NCI-H146 treated with DMSO at 0.1 percent for 48 hours (cell line): ENCODE results near the gene FYCO1.

Experiments
- DNase-seq: peaks from one replicate; lab custom pipeline; 2025; ENCODE audit not compliant: unreplicated experiment; lab: John Stamatoyannopoulos, UW

FYCO1 gene

DNA sequence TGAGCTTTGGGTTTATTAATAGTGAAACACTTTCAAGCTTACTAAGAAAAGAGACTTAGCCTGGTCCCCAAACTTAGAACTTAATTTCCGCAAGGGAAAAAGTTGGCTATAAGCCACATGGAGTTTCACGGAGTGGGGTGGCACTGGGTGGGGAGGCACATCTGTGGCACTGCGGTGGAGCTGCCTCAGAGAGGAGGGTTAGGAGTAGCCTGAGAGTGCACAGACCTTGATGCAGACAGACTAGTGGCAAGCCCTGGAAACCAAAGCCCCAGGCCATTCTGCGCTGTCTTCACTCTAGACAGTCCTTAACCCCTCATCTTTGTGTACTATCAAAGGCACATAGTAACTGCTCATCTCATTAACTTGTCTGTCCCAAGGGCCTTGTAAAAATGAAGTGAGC, 30.4 kb downstream of the FYCO1 start:
- DNase-seq = no peak

DNA sequence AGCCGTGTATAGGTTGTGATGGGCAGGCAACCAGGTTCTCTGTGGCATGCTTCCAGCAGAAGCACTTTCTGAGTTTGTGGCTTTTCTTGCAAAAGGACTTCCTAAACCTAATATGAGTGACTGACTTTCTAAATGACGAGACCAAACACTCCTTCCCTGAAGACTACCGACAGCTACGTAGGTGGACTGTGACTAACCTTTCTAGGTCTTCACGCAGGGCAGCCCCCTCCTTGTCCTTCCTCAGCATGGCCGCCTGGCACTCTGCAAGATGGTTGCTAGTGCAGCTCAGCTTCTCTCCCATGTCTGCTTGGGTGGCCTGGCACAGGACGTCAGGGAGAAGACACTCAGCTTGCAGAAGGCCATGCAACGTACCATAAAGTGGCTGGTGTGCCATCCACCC, 31.5 kb downstream of the FYCO1 start:
- DNase-seq = no peak

DNA sequence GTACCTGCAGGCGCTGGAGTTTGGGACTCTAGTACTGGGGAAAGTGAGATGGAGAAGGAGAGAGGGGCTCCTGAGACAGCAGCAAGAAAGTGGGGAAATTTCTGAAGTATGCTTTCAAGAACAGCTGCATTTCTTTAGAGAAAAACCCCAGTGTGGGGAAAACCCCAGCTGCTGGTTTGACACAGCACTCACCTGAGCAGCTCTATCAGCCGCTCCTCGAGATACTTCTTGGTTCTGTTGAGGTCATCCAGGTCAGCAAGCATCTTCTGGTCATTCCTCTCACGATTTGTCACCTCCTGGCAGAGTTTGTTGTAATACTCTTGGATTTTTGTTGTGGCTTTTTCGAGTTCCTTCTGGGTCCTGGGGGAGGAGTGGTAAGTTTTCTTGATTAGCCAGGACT, 33.6 kb downstream of the FYCO1 start:
- no peak for DNase-seq

DNA sequence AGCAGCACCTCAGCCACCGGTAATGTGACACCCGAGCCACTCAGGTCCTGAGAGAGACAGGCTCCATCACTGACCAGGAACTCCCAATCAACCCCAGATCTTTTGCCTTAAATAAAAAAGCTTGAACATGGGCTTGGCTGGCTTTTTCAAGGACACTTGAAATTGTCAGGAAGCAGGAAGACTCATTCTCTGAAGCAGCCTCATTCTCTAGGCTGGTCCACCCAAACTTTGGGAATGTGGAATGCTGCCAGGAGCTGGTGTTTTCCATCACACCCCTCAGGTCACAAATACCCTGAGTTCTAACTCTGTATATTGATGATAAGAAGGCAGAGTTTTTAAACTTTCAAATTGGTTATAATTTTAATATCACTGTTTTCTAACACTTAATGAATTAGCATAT, 35.3 kb downstream of the FYCO1 start:
- no peak for DNase-seq

DNA sequence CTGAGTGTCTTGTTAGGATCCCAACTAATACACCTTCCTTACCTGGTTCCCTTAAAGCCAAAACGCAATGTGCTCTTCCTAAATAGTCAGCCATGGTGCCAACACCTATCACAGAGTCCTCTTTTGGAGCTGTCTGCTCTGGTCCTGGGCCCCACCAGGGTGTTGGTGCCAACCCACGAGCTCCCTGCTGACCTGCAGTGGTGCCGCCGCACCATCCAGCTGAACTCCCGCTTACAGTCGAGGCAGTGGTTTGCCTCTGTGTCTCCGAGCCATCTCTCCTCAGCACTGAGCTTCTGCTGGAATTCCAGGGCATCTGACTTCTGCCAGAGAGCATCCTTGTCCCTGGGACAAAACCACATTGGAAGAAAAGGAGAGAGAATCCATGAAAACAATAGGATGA, 36.4 kb downstream of the FYCO1 start:
- DNase-seq = no peak

DNA sequence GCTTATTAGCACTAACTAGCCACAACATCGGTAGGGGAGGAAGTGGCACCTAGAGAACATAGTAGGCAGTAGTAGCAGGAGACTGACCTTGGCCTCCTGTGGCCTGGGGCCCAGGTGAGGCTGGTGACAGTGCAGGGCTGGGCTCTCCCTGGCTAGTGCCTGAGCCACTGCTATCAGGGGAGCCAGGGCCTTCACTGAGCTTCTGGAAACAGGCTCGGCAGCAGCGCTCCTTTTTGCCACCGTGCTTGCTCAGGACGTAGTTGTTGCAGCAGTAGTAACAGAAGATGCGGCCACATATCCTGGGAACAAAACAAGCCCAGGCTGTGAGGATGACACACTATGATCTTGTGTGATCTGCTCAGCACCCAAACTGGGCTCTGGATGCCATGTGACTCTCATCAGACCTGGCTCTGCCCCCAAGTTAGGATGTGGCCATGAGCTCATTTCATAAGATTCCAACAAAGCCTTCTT, 37.3 kb downstream of the FYCO1 start:
- DNase-seq = no peak

DNA sequence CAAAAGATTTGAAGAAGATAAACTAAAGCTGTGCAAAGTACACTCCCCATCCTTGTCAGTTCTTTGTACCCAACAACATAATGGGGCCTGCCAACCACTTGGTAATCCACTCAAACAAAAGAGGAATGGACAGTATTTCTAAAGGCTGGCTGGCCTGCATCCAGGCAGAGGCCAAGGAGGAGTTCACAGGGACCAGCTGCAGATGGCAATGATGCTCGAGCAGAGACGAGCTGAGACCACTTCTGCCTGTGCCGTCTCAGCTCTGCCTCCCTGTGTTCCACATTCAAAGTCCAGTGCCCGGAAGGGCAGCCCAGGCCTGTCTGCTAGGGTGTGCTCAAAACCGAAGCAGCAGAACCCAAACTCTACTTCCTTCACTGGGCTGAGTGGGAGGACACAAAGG, 38.0 kb downstream of the FYCO1 start:
- no peak for DNase-seq

DNA sequence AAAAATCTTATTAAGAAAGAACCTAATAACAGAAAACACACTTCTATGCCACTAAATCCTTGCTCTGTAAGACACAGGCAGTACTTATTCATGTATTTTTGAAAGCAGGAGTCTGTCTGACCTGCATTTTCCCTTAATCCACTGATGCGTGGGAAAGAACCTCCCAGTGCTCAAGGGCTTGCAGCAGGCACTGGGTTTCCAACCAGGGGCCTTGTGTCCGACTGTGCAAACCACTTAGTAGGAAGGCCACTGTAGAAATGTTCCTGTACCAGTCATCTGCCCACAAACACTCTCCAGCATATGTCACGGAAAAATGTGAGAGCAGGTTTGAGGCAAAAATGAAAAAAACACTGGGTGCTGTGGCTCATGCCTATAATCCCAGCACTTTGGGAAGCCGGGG, 39.9 kb downstream of the FYCO1 start:
- no peak for DNase-seq

DNA sequence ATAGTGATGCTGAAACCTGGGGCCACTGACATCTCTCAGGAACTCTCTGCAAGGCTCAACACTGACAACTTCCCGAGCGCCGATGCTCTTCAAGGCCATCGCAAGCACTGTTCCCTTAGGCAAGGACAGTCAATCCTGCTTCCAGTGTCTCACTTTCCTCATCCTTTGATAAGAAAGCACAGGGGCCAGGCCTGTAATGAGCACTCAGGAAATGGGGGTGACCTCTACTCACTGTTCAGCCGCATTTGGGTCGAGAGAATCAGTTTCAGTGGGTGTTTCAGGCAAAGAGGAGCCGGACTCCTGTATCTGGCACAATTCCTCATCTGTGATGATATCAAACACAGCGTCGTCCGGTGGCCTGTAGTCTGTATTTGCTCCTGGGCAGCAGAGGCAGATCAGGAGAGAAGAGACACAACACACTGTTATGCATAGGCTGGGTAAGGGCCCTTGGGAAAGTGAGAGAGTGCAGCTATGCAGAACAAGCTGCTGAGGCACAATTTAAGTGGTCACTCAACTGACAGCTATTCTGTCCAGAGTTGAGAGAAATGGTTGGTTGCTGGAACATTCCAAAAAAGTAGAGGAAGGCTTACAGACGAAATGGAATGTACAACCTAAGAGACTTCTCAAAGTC, 40.5 kb downstream of the FYCO1 start:
- no peak for DNase-seq

DNA sequence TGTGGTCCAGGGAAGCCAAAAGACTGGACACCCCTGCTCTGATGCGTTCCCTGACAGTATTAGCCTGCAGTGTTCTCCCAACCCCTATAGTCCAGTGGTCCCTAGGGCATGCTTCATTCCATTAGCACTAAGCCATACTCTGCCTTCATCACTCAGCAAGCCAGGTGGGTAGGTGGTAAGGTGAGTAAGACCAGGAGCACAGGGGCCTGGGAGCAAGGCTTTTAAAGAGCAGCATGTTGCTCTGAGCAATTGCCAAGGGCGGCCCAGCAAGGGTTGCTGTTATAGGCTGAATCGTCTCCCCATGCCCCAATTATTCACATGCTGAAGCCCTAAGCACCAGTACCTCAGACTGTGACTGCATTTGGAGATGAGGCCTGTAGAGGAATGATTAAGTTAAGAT, 41.3 kb downstream of the FYCO1 start:
- DNase-seq = no peak

DNA sequence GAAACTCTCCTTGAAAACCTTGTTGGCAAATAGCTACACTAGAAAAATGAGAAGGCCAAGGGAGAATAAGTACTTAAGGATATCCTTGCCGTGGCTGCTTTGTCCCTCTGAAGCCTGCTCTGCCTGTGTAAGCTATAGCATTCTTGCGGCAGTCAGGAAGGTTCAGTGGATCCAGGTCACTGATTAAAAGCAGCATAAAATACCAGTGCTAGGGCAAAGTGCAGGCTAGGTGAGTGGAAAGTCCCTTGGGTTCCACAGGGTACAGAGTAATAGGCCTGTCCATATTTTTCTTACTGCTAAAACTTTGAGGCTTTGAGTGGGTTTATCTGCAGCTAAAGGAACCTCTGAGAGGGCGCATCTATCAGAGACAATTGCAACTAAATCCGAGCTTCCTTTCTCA, 42.1 kb downstream of the FYCO1 start:
- no peak for DNase-seq

DNA sequence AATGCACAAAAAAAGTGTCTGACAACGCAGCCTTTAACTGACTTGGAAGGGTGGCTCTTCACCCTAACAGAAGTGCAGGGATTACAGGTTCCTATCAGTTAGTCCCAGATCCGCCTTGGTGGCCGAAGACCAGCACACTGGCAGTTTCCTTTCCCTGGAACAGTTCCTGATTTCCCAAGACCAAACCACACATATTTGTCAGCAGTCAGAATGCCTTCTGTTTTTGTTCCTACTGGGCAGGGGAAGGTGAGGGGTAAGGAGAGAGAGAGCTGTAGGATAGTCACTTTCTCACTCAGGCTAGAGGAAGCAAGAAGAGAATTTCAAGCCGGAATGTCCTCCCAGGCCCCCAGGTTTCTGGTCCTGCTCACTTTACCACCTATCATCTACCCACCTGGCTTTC, 43.2 kb downstream of the FYCO1 start:
- DNase-seq = no peak

DNA sequence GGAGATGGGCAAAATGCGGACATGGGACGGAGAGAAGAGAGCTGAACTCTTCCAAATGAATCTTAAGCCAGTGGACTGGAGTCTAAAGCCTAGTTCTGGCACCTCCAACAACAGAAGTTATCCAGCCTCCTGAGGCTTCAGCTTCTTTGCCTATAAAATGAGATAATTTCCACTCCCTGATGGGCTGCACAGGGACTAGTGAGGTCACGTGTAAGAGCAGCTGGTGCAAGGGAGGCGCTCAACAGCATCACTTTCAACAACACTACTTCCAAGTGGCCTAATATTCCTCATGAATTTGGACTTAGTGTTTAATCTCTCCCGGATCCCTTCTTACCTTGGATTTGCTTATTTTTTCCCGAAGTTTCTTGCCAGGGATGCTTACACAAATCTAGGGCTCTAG, 43.7 kb downstream of the FYCO1 start:
- no peak for DNase-seq

DNA sequence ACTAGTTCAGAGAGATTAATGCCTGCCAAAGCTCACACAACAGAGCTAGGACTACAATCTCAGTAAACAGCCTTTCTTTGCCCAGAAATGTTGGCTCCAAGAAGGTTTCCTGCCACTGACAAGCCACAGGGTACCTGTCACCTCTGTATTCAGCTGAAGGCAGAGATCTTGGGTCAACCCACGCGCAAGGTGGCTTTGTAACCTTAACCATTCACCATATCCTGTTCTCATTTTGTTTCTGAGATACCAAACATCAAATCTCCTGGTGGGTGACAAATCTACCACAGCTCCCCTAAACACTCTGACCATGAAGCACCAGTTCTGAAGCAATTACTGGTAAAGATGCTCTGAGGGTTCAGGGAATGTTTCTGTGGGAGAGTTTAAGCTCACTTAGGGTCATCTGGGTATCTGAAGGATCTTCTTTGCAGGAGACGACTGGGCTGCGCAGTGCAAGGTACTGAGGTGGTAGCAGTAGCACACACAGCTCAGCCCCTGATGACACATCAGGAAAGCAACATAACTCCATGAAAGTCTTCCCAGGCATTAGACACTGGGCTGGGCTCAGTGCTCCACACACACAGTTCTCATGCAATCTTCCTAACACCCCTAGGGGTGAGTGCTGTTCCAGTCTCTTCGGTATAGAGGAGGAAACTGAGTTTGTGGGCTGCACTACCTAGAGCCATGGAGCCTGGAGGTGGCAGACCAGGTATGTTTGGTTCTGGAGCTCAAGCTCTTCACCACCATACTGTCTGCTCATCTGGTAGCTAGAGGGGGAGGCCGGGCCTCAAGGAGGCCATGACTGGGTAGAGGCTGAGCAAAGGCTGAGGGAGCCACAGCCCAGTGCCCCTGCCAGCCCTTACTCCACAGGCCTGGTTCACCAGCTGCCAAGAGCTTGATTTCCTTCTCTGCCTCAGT, 44.7 kb downstream of the FYCO1 start:
- no peak for DNase-seq

DNA sequence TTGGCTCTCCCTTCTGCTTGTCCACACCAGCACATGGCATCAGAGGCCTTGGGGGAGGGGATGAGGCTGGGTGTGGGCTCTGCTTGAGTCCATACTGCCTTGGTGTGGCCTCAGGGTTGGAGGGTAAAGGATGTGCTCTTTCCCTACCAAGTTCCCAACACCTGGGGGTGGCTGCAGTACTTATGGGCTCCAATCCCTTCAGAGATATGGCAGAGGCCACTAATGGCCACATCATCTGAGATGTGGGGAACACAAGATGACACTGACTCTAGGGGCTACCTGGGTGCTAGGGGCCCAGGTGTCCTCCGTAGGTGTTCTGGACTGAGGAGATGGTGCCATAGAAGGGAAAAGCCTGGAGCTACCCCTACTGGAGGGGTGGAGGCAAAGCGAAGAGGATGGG, 45.5 kb downstream of the FYCO1 start:
- no peak for DNase-seq

DNA sequence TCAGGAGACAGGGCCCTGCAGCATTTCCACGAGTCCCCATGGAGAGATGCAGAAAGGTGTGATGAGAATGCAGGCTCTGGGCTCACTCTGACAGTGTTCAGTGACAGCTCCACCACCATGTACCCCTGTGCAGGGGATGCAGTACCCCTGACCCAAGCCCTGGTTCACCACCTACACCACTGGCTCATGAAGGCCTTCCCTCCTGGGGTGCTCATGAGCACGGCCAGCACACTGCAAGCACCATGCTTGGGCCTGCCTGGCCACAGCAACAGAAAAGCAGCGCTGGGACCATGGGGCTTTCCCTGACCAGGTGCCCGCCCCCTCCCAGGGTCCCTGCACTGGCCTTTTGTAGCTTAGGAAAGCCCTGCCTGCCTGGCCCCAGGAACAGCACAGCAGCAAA, 46.2 kb downstream of the FYCO1 start:
- no peak for DNase-seq

DNA sequence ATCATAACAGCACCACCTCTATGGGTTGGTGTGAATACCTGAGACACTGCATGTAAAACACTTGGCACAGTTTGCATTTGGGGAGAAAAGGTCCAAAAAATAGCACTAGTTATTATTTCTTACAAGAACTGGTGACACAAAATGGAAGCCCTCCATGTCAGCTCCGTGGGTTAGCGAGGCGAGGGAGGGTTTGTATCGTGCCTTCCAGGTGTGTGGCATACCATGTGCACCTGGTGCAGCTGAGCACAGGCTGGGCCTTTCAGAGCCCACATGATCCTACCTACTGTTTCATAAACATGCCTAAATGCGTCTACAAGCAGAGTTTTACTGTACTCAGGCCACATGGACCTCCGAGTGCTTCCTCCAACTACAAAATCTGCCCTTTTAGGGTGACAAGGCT, 46.7 kb downstream of the FYCO1 start:
- DNase-seq = no peak

DNA sequence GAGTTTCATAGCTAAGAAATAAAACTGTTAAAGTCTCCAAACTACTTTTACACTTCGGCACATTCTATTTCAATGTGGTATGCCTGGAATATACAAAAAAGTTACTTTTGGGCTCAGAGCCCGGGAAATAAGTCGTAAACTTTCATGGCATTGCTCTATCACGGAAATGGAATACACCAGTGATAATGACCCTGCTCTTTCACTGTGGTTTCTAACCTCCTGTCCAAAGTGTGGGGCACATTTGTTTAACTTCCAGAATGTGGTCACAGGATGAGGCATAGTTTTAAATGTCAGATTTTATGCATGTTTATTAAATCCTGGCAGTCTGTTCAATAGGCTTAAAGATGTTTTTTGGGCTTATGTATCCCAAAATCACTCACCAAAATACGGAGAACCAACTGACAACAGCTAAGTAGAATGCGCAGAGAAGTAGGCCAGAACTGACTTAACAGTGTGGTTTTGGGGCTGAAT, 47.3 kb downstream of the FYCO1 start:
- no peak for DNase-seq

DNA sequence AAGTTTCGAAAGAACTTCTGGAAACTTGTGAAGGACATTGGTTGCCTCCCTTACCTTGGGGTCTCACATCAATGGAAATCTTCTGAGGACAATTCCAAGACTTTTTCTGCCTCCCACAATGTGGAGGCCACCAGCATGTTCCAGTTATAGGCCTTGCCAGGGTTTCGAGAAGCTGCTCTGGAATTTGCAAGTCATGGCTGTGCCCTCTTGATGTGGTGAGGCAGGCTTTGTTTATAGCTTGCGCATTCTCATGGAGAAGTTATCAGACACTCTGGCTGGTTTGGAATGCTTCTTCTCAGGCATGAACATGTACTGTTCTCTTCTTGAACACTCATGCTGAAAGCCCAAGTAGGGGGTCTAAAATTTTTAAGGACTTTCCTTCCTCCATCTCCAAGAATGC, 48.3 kb downstream of the FYCO1 start:
- no peak for DNase-seq

DNA sequence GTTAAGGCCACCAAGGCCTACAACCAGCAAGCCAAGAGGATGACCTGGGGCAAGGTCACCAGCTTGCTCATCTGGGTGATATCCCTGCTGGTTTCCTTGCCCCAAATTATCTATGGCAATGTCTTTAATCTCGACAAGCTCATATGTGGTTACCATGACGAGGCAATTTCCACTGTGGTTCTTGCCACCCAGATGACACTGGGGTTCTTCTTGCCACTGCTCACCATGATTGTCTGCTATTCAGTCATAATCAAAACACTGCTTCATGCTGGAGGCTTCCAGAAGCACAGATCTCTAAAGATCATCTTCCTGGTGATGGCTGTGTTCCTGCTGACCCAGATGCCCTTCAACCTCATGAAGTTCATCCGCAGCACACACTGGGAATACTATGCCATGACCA, 48.7 kb downstream of the FYCO1 start:
- DNase-seq = no peak

DNA sequence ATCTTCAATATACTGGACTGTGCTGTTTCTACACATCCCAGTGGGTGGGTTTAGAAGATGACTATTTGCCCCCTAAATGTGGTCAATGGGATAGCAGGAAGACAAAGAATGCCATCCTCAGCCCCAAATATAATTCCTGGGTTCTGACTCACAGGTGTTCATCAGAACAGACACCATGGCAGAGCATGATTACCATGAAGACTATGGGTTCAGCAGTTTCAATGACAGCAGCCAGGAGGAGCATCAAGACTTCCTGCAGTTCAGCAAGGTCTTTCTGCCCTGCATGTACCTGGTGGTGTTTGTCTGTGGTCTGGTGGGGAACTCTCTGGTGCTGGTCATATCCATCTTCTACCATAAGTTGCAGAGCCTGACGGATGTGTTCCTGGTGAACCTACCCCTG, 49.3 kb downstream of the FYCO1 start:
- no peak for DNase-seq

DNA sequence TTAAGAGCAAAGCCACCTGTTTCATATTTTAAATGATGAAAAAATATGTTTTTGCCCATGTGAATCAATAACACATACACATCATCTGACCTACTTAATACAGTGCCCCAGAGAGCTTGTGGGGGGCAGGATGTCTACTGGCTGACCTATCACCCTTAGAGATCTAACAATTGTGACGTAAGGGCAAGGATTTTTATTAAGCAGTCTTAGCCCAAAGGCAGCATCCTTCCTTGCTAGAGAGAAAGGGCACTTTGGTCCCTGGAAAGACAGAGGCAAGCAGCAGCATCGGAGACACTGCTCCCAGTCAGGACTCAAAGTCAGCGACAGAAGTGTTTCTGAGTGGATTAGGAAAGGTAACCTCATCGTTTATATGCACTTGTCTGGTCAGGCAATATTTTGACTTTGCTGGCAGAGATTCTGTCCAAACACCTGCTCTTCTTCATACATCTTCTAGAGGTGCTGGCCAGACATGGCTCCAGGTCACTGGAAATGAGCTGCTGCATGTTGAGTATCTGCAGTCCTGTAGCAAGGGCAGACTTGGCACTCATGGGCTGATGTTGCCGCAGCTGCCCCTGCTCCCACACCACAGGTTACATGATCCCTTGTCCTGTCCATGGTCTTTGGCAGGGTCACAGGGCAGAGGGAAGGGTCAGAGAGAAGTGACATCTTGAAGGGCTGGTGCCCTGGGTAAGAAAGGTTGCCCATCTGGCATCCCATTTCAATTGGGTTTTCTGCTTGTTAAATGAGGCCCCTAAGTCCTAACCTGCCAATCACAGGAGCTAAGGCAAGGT, 50.6 kb downstream of the FYCO1 start:
- DNase-seq = no peak
